ENCODE results near the gene ZNF429.

- peak; percentile 56 to 87 (median 74) for TF ChIP-seq CTCF (IDR thresholded peaks at IDR 0.05)
- no peak for TF ChIP-seq POLR2A (IDR thresholded peaks at IDR 0.05)
- TF ChIP-seq POLR2AphosphoS5 (IDR thresholded peaks at IDR 0.05) = no peak
- no peak for TF ChIP-seq EP300 (IDR thresholded peaks at IDR 0.05)
Observed at GRCh38 chr19:21482863-21483276, 22.5 kb upstream of the ZNF429 start.
